ENCODE measurements around the gene NDUFA13.

NDUFA13 gene

DNA sequence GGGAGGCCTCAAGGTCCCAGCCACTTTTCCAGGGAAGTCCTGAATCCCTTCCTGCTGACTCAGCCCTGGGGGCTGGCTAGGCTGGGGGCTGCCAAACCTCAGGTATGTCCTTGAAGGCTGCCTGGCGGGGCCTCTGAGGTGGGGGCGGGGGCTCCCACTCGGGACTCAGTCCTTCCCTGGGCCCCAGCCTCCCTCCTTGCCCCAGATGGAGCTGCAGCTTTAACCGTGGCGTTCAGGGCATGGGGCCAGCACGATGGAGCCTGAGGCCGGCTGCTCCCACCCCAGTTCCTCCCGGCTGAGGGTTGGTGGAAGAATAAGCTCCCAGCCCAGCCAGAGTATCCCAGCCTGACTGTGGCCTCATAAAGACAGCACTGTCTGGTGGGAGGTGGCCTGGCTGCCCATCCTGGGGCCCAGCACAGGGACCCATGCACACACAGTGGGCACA lies 34.5 kb downstream of the NDUFA13 start:
- H3K4me1 ChIP-seq (ENCODE audit: control insufficient read depth in 1 of 2, insufficient read depth in 1 of 2, low read depth in 1 of 2, low read length in 1 of 2), result no peaks in the 10 kb centered on the region
- no peaks in the 10 kb centered on the region for H3K36me3 ChIP-seq
- no peak overlapping the region for H3K4me3 ChIP-seq (ENCODE audit: low read depth in 1 of 2, low read length in 1 of 2)
- H3K9me3 ChIP-seq, result no peaks in the 10 kb centered on the region
- no peak overlapping the region for H3K27ac ChIP-seq
- no peaks in the 10 kb centered on the region for H3K27me3 ChIP-seq
- TF ChIP-seq, protein P1, sequence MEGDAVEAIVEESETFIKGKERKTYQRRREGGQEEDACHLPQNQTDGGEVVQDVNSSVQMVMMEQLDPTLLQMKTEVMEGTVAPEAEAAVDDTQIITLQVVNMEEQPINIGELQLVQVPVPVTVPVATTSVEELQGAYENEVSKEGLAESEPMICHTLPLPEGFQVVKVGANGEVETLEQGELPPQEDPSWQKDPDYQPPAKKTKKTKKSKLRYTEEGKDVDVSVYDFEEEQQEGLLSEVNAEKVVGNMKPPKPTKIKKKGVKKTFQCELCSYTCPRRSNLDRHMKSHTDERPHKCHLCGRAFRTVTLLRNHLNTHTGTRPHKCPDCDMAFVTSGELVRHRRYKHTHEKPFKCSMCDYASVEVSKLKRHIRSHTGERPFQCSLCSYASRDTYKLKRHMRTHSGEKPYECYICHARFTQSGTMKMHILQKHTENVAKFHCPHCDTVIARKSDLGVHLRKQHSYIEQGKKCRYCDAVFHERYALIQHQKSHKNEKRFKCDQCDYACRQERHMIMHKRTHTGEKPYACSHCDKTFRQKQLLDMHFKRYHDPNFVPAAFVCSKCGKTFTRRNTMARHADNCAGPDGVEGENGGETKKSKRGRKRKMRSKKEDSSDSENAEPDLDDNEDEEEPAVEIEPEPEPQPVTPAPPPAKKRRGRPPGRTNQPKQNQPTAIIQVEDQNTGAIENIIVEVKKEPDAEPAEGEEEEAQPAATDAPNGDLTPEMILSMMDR (IDR thresholded peaks at IDR 0.05), result no peak

DNA sequence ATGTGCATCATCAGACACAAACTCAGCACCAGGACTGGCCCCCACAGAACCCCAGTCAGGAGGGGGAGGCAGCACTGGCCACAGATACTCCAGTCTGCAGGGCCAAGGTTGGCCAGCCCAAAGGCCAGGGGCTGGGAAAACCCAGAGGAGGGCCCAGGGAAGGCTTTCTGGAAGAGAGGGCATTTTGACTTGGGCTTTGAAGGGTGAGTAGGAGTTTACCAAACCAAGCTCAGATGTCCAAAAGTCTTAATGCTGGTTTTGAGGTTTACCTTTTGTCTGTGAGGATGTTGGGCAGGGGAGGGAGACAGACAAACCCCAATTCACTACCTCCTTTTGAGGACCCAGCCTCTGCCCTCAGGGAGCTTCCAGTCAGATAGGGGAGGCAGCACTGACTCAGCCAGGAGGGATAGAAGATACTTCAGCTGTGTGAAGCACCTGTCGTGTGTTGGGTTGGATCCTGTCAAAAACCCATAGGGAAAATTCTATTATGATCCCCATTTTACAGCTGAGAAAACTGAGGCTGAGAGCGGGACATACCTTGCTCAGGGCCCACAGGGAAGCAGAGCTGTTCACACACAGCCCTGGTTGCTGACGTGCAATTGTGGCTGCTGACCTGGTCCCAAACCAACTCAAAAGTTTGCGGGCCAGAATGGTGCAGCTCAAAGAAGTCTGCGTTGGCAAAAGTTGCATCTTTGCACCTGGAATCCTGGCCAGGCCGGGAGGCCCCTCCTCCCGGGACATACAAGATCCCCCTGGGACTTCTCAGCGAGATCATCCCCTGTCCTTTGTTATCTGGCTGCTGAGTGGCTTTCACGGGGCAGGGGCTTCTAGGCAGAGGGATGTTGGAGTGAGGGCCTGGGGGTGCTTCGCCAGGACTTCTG lies 35.2 kb downstream of the NDUFA13 start:
- Histone ChIP-seq H3K36me3 (no peaks in the 10 kb centered on the region), H3K9me3 (no peaks in the 10 kb centered on the region), H3K4me1 (ENCODE audit: control insufficient read depth in 1 of 2, insufficient read depth in 1 of 2, low read depth in 1 of 2, low read length in 1 of 2) (no peaks in the 10 kb centered on the region), H3K27ac (no peak overlapping the region), H3K4me3 (ENCODE audit: low read depth in 1 of 2, low read length in 1 of 2) (no peak overlapping the region), H3K27me3 (no peaks in the 10 kb centered on the region)
- TF ChIP-seq, protein P1 (IDR thresholded peaks at IDR 0.05), result no peak

DNA sequence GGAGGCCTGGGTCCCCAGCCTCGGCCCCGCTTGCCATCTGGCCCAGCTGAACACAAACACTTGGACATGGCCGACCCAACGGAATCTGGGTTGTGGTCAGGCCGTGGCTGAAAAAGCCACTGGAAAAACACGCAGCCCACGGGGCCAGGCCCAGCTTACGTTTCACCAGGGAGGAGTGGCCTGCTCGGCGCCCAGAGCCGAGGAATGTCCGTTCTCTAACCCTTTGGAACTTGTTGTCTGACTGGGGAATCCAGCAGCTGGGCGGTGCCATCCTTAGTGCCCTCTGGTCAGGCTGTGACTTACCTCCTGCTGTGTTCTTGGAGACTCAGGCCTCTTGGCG lies 35.8 kb downstream of the NDUFA13 start:
- H3K4me3 ChIP-seq (ENCODE audit: low read depth in 1 of 2, low read length in 1 of 2), result no peak overlapping the region
- H3K27me3 ChIP-seq, result no peaks in the 10 kb centered on the region
- TF ChIP-seq, protein P1 (IDR thresholded peaks at IDR 0.05), result no peak
- no peak overlapping the region for H3K27ac ChIP-seq
- no peaks in the 10 kb centered on the region for H3K36me3 ChIP-seq
- H3K9me3 ChIP-seq, result no peaks in the 10 kb centered on the region
- H3K4me1 ChIP-seq (ENCODE audit: control insufficient read depth in 1 of 2, insufficient read depth in 1 of 2, low read depth in 1 of 2, low read length in 1 of 2), result no peaks in the 10 kb centered on the region

DNA sequence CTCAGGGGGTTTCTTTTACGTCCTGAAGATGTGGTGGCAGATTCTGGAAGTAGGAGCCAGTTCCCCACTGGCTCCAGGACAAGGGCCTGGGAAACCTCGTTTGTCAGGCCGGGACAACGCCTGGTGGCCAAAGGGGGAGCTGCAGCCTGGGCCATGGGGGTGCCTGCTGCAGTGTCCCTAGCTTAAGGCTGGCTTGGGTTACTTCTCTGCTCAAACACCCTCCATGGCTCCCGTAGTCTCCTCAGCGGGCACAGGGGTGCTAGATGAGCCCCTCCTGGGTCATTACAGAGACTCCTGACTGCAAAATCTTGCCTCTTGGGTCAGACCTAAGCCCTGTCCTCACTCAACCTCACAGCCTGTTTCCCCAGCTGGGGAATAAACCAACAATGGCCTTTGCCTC lies 36.8 kb downstream of the NDUFA13 start:
- H3K27me3 ChIP-seq, result no peaks in the 10 kb centered on the region
- H3K36me3 ChIP-seq, result no peaks in the 10 kb centered on the region
- no peaks in the 10 kb centered on the region for H3K9me3 ChIP-seq
- TF ChIP-seq, protein P1 (IDR thresholded peaks at IDR 0.05), result peak; percentile 39
- H3K27ac ChIP-seq, result no peak overlapping the region
- no peaks in the 10 kb centered on the region for H3K4me1 ChIP-seq (ENCODE audit: control insufficient read depth in 1 of 2, insufficient read depth in 1 of 2, low read depth in 1 of 2, low read length in 1 of 2)
- H3K4me3 ChIP-seq (ENCODE audit: low read depth in 1 of 2, low read length in 1 of 2), result no peak overlapping the region

DNA sequence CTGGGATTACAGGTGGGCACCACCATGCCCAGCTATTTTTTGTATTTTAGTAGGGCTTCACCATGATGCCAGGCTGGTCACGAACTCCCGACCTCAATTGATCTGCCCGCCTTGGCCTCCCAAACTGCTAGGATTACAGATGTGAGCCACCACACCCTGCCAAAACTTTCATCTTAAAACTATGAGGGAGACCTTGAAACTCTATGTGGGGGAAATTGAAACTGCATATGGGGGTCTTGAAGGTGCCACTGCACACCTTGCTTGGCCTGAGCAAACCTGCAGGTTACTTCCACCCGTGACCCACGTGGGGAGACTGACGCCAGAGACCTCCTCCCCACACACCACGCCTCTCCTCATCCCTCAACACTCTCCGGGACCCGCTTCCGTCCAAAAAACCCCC lies 37.6 kb downstream of the NDUFA13 start:
- Histone ChIP-seq H3K27me3 (no peaks in the 10 kb centered on the region), H3K4me3 (ENCODE audit: low read depth in 1 of 2, low read length in 1 of 2) (no peak overlapping the region), H3K9me3 (no peaks in the 10 kb centered on the region), H3K36me3 (no peaks in the 10 kb centered on the region), H3K27ac (no peak overlapping the region), H3K4me1 (ENCODE audit: control insufficient read depth in 1 of 2, insufficient read depth in 1 of 2, low read depth in 1 of 2, low read length in 1 of 2) (no peaks in the 10 kb centered on the region)
- TF ChIP-seq, protein P1 (IDR thresholded peaks at IDR 0.05), result no peak

All from neutrophil (primary cell).